GM12873 (cell line): Measurements from ENCODE around the gene NEMP1.

ENCODE experiments used
- TF ChIP-seq, protein P1 (sequence below): IDR thresholded peaks from 2 replicates; pipeline ENCODE4 v1.5.1; 2012; ENCODE audit warnings: low read depth, mild to moderate bottlenecking, moderate library complexity, low read length, control low read depth; ENCODE audit not compliant: insufficient read depth; ENCODE audit errors: missing control alignments

NEMP1 gene

GRCh38 chr12:57063991-57064685, 14.5 kb downstream of the NEMP1 start:
- TF ChIP-seq, protein P1, sequence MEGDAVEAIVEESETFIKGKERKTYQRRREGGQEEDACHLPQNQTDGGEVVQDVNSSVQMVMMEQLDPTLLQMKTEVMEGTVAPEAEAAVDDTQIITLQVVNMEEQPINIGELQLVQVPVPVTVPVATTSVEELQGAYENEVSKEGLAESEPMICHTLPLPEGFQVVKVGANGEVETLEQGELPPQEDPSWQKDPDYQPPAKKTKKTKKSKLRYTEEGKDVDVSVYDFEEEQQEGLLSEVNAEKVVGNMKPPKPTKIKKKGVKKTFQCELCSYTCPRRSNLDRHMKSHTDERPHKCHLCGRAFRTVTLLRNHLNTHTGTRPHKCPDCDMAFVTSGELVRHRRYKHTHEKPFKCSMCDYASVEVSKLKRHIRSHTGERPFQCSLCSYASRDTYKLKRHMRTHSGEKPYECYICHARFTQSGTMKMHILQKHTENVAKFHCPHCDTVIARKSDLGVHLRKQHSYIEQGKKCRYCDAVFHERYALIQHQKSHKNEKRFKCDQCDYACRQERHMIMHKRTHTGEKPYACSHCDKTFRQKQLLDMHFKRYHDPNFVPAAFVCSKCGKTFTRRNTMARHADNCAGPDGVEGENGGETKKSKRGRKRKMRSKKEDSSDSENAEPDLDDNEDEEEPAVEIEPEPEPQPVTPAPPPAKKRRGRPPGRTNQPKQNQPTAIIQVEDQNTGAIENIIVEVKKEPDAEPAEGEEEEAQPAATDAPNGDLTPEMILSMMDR: no peak

- TF ChIP-seq, protein P1: no peak
These were observed 20.1 kb downstream of the NEMP1 start for GRCh38 chr12:57058454-57058853.

DNA sequence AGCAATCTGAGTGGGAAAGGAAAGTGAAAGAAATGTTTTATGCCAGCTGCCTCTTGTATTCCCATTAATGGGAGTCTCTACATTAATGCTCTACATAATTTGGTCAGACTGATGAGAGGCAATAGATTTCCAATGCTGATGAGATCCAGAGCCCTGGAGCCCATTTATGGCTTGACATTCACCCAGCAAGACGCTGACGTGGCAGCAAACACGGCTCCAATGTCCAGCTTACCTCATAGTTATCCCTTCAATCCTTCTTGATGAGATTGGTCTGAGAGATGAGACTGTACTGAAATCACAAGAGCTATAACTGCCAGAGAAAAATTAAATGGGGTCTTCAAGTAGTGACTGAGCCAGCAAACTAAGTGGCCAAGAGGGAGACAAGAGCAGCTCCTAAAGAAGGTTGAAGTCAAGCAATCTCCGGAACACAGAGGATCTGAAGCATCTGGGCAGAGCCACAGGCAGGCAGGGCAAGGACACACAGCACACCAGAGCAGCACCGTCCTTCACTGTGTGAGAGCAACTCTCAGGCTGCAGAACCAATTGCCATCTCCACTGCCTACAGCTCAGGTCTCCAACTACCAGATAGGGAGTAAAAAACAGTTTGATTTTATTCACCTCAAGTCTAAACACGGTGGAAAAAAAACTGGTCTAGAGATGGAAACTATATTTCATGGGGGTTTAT, 21.4 kb downstream of the NEMP1 start:
- TF ChIP-seq, protein P1: no peak

DNA sequence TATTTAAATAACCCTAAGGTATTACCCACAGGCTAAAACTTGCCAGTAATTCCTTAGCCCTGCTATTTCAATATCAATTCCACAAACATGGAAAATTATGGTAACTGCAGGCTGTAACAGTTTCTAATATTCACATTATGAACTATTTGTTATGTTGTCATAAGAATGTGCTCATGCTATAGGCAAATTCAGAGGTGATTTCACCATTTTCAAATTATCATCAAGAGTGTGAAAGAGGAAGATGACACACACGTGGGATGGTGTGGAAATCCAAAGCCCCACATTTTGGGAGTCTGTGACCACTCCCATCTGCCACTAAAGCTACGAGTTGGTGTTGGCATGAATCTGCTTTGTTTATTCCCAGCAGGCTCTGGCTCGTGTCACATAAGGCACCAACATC, 22.8 kb downstream of the NEMP1 start:
- TF ChIP-seq, protein P1: no peak

DNA sequence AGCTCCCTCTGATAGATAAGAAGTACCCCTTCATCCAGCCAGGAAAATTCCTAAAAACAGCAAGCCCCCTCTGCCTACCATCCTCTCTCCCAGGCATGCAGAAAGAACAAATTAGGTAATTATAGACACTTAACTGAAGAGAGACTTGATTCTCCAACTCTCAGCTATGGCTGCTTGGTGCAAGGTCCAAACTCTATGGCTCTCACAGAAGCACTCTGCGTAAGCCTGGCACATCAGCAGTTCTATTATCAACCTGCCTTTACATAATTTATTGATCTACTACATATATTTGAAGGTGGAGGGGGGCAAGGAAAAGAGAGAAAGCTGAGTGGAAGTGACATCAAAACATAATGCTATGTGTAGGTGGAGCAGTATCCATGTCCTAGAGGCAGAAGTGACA, 27.6 kb downstream of the NEMP1 start:
- TF ChIP-seq, protein P1: no peak

DNA sequence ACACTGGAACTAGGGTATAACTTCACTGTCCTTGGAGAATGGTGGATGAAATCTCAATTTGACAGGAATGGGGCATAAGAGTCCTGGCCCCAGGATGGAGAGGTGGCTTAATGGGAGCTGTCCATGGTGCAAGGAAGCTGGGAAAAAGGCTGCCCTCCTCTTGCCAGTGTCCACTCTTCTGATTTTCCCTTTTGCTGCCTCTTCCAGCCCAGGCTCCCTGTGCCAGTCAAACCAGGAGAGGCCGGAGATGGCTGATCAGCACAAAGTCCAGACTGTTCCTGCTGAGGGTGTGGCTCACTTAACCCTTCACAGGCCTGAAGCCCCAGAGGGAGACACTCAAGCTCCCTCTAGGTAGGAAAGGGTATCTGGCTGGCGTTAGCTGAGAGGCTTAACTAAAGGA, 28.7 kb downstream of the NEMP1 start, which contains the start of gene MYO1A:
TSS of gene MYO1A (minus strand) at position 240 of the 400 bp plus-strand sequence. CDS start 1,806 bp downstream, outside the sequence.
- TF ChIP-seq, protein P1: no peak

DNA sequence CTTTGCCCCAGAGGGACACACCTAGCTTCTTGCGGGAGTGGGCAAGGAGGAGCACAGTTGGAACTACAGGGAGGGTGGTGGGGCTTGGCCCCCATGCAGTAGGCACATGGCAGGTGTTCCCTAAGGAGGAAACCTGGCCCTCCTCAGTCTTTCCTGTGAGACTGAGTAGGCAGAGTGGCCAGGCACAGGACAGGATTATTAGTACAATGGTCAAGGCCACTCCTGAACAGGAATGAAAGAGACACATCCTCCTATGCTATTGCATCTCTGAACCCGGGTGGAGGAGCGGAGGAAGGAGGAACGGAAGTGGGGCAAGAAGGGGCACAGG, 29.5 kb downstream of the NEMP1 start:
- TF ChIP-seq, protein P1: no peak
